ENCODE measurements around the gene FAM107B. TPM values are rescaled to one million over a fixed set of nuclear protein-coding genes. Genes with fewer than 3 reads are reported as not detected.

Gene FAM107B
- total and polyA plus RNA-seq, 2 of the 13 experiments (the other 11 are each of a cell fraction or from before 2014, with no cell fraction given) = 15.7 to 24.8 TPM

DNA sequence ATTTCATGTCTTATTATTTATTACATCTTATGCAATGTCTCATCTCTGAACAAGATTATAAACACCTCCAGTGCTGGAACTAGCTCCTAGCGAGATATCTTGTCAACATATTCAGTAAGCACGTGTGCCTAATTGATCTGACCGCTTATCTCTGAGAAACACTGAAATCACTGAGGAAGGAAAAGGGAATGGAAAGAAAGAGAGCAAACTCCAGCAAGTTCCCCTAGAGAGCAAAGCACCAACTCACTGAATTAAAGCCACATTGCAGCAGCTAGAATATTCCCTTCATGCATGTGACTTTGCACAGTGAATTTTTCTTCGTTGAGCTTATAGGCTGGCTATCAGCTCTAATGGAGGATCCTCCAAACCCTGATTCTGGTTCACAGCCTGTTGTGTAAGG, 266.9 kb downstream of the FAM107B start:
- 81% methylated on average over 4 of the region's 4 CpGs for WGBS (ENCODE audit: low lambda C conversion rate)
- Histone ChIP-seq H3K4me1 (ENCODE audit: insufficient read depth, low read length) (no peaks in the 10 kb centered on the region), H3K4me3 (replicated peaks in 1 of 3; ENCODE audit: insufficient read depth in 1 of 3, low read depth in 2 of 3, low read length in 3 of 3) (no peak overlapping the region), H3K9me3 (ENCODE audit: low read length) (no peaks in the 10 kb centered on the region), H3K27ac (ENCODE audit: extremely low read length, insufficient read depth, low read length) (no peak overlapping the region), H3K4me2 (ENCODE audit: low read depth, low read length) (no peak overlapping the region), H3K9ac (ENCODE audit: insufficient read depth, low read depth, low read length) (no peak overlapping the region), H3K27me3 (ENCODE audit: control insufficient read depth in 1 of 2, insufficient read depth in 2 of 2, low read length in 2 of 2) (no peaks in the 10 kb centered on the region), H3K36me3 (replicated peaks in 1 of 2; ENCODE audit: control insufficient read depth in 1 of 2, insufficient read depth in 2 of 2, low read length in 2 of 2) (no peaks in the 10 kb centered on the region), H2AFZ (ENCODE audit: low read length) (no peak overlapping the region), H4K20me1 (ENCODE audit: insufficient read depth, low read length) (no peaks in the 10 kb centered on the region), H3K79me2 (ENCODE audit: insufficient read depth, low read length) (no peaks in the 10 kb centered on the region)
- CTCF ChIA-PET (ENCODE audit: low intra/inter-chr PET ratio, low total read pairs) = no interaction called here
- POLR2A ChIA-PET = no interaction called here
- intact Hi-C loops (cut with micrococcal nuclease; ENCODE audit: unreplicated experiment) = no loop called here
- TF ChIP-seq ZNF772 (CRISPR knock-in tag; IDR thresholded peaks at IDR 0.05) = no peak
- no peak for TF ChIP-seq NBN (conservative IDR thresholded peaks at IDR 0.05)
- TF ChIP-seq ZNF337 (CRISPR knock-in tag; IDR thresholded peaks at IDR 0.05; ENCODE audit: borderline replicate concordance, low read depth) = no peak
- no peak for TF ChIP-seq ZNF607 (CRISPR knock-in tag; IDR thresholded peaks at IDR 0.05; ENCODE audit: borderline replicate concordance)
- TF ChIP-seq, protein P1, sequence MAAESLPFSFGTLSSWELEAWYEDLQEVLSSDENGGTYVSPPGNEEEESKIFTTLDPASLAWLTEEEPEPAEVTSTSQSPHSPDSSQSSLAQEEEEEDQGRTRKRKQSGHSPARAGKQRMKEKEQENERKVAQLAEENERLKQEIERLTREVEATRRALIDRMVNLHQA (CRISPR knock-in tag; IDR thresholded peaks at IDR 0.05) = no peak
- TF ChIP-seq SP140L (CRISPR knock-in tag; IDR thresholded peaks at IDR 0.05; ENCODE audit: borderline replicate concordance) = no peak
- TF ChIP-seq HNRNPL (IDR thresholded peaks at IDR 0.05; ENCODE audit: low read depth, low read length) = no peak
- TF ChIP-seq, protein P2, sequence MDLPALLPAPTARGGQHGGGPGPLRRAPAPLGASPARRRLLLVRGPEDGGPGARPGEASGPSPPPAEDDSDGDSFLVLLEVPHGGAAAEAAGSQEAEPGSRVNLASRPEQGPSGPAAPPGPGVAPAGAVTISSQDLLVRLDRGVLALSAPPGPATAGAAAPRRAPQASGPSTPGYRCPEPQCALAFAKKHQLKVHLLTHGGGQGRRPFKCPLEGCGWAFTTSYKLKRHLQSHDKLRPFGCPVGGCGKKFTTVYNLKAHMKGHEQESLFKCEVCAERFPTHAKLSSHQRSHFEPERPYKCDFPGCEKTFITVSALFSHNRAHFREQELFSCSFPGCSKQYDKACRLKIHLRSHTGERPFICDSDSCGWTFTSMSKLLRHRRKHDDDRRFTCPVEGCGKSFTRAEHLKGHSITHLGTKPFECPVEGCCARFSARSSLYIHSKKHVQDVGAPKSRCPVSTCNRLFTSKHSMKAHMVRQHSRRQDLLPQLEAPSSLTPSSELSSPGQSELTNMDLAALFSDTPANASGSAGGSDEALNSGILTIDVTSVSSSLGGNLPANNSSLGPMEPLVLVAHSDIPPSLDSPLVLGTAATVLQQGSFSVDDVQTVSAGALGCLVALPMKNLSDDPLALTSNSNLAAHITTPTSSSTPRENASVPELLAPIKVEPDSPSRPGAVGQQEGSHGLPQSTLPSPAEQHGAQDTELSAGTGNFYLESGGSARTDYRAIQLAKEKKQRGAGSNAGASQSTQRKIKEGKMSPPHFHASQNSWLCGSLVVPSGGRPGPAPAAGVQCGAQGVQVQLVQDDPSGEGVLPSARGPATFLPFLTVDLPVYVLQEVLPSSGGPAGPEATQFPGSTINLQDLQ (CRISPR knock-in tag; IDR thresholded peaks at IDR 0.05) = no peak
- no peak for ATAC-seq
- no TSS peak for BruUV-seq (replicated peaks)
- in situ Hi-C loops (cut with HindIII; ENCODE audit: extremely low pct_ligation_motif_present, low pct_unique_long_range_greater_than_20kb) = no loop called here
- no peak for FAIRE-seq
- no peak for DNase-seq (ENCODE audit: low spot score)
